Skin epidermis (tissue), 12 donors: ENCODE results near the gene CD163.
A peak's percentile ranks its signal among the peaks of the same experiment; 100 is the strongest.
"Not testable (repeated sequence)": the region's sequence is repeated elsewhere in the genome, so short reads cannot be mapped to it uniquely, and the experiment has no call there.

Source experiments
- H3K27ac ChIP-seq, 21 experiments: fragments of 200-600 bp; sonication (generic) in 11 of 21; one replicate each; pipeline ENCODE4 v1.5.0; 2020; ENCODE audit warnings: mild to moderate bottlenecking in 3 of 21, inconsistent platforms in 2 of 21, moderate library complexity in 2 of 21
- H3K4me3 ChIP-seq, 7 experiments: fragments of 200-600 bp; sonication (generic) in 2 of 7; one replicate each; pipeline ENCODE4 v1.5.0; 2020; ENCODE audit warnings: inconsistent platforms in 2 of 7, mild to moderate bottlenecking in 2 of 7, moderate library complexity in 1 of 7

Gene CD163

GRCh38 chr12:7503686-7504415 lies at the start of gene CD163:
Gene CD163, minus strand, starts transcription at chr12:7503777. Its CDS starts 87 bp downstream, at chr12:7503690.
- H3K4me3 ChIP-seq, result peak within 1 kb of the TSS in 3 of 7 experiments; percentile 3 to 5 (median 4)
- H3K27ac ChIP-seq, result peak within 1 kb of the TSS in 4 of 21 experiments; percentile 0 to 24 (median 2)

- no peak overlapping the region for H3K4me3 ChIP-seq
- peak overlapping the region in 7 of 21 experiments; percentile 4 to 72 (median 21) for H3K27ac ChIP-seq
Measured at GRCh38 chr12:7542813-7543212, 39.2 kb upstream of the CD163 start.

DNA sequence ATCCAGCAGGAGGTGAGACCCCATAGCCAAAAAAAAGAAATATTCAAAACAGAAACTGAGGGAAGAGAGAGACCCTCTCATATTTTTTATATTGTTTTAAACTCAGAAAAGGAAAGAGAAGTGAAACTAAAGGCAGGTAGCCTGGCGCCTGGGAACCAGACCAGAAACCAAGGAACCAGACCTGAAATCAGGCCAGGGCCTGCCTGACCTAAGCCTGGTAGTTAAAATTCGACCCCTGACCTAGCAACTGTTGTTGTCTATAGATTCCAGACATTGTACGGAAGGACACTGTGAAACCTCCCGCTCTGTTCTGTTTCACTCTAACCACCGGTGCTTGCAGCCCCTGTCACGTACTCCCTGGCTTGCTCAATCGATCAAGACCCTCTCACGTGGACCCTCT lies 38.5 kb upstream of the CD163 start:
- Histone ChIP-seq H3K27ac (peak overlapping the region in 7 of 21 experiments; percentile 0 to 63 (median 21)), H3K4me3 (no peak overlapping the region)

- H3K4me3 ChIP-seq, result no peak overlapping the region
- no peak overlapping the region for H3K27ac ChIP-seq
Measured at GRCh38 chr12:7514416-7514815, 10.8 kb upstream of the CD163 start.

DNA sequence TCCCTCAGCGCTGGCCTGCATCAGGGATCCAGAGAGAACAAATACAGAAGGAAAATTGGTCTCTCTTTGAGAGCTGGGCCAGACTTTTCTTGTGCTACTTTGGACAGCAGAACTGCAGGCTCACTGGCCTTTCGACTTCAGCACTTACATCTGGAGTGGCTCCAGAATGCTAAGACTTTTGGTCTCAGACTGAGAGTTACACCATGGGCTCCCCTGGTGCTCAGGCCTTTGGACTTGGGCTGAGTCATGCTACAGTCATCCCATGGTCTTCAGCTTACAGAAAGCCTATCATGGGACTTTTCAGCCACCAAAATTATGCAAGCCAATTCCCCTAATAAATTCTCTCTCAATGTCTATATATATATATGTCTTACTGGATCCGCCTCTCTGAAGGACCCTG lies 9.0 kb upstream of the CD163 start:
- Histone ChIP-seq H3K4me3 (no peak overlapping the region), H3K27ac (peak overlapping the region in 1 of 21 experiments; percentile 37)

GRCh38 chr12:7509793-7510470 lies 6.4 kb upstream of the CD163 start:
- H3K4me3 ChIP-seq, H3K27ac ChIP-seq: not testable (repeated sequence)

- peak overlapping the region in 2 of 7 experiments; percentile 3 to 4 for H3K4me3 ChIP-seq
Measured at GRCh38 chr12:7502612-7503011, 965 bp downstream of the CD163 start.

GRCh38 chr12:7501031-7501588 lies 2.5 kb downstream of the CD163 start:
- Histone ChIP-seq H3K27ac (peak overlapping the region in 2 of 21 experiments; percentile 3 to 16), H3K4me3 (peak overlapping the region in 1 of 7 experiments; percentile 0)

More at GRCh38 chr12:7502612-7503011, 965 bp downstream of the CD163 start:
- H3K27ac ChIP-seq, result peak overlapping the region in 4 of 21 experiments; percentile 2 to 34 (median 21)

DNA sequence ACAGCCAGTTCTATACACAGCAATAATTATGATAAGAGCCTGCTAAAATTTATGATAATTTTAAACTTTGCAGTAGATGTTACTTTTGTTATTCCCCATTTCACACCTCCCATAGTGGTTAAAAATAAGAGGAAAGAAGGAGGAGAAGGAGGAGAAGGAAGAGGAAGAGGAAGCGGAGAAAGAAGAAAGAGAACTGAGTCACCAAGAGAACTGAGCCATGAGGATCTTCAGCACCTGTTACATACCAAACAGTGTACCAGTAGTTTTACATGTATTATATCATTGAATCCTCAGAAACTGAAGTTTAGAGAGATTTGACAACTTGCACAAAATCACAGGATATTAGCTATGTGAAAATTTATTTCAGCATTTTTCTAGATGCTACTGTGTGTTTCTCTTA lies 3.9 kb downstream of the CD163 start:
- Histone ChIP-seq H3K4me3 (no peak overlapping the region), H3K27ac (peak overlapping the region in 4 of 21 experiments; percentile 17 to 71 (median 45))

- Histone ChIP-seq H3K27ac (peak overlapping the region in 6 of 21 experiments; percentile 11 to 71 (median 42)), H3K4me3 (no peak overlapping the region)
Measured at GRCh38 chr12:7498809-7499208, 4.8 kb downstream of the CD163 start.

- H3K4me3 ChIP-seq, result no peak overlapping the region
Measured at GRCh38 chr12:7497661-7498060, 5.9 kb downstream of the CD163 start.

DNA sequence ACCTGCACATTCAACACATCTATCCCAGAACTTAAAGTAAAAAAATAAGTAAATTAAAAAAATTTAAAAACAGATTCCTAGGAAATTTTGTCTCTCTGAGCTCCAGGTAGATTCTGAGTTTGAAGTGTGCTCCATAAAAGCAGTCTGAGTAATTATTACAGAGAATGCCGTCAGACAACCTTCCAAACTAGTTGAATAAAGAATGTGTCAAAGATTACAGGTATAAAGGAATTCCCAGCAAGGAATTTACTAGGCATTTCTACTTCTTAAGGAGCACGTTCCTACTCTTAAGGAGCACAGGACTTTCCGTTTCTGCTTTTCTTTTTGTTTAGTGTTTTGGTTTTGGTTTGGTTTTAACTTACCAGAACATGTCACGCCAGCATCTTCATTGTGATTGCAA lies 7.1 kb downstream of the CD163 start:
- H3K4me3 ChIP-seq, result no peak overlapping the region
- H3K27ac ChIP-seq, result no peak overlapping the region

More at GRCh38 chr12:7497661-7498060, 5.9 kb downstream of the CD163 start:
- H3K27ac ChIP-seq, result peak overlapping the region in 4 of 21 experiments; percentile 31 to 65 (median 54)

DNA sequence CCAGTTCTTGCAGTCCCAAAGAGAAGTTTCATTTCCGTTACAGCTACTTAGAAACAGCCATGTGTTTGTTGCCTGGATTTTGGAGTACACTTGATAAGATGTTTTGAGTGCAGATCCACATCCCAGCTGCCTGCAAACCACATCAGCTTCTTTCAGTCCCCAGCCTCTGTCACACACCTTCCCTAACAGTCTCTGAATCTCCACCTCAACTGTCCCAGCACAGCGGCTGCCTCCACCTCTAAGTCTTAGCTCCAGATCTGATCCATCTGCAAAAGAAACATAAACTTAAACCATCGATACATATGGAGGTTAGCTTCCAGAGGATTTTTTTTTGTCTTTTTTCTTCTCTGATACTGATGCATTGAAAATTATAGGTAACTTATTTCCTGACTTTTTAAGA lies 8.4 kb downstream of the CD163 start:
- H3K27ac ChIP-seq, result no peak overlapping the region
- H3K4me3 ChIP-seq, result no peak overlapping the region

- H3K27ac ChIP-seq, result no peak overlapping the region
- no peak overlapping the region for H3K4me3 ChIP-seq
Measured at GRCh38 chr12:7493006-7493405, 10.6 kb downstream of the CD163 start.

- H3K4me3 ChIP-seq, result no peak overlapping the region
- no peak overlapping the region for H3K27ac ChIP-seq
Measured at GRCh38 chr12:7486512-7486911, 17.1 kb downstream of the CD163 start.

GRCh38 chr12:7485095-7485494 lies 18.5 kb downstream of the CD163 start:
- H3K27ac ChIP-seq, result no peak overlapping the region
- no peak overlapping the region for H3K4me3 ChIP-seq

DNA sequence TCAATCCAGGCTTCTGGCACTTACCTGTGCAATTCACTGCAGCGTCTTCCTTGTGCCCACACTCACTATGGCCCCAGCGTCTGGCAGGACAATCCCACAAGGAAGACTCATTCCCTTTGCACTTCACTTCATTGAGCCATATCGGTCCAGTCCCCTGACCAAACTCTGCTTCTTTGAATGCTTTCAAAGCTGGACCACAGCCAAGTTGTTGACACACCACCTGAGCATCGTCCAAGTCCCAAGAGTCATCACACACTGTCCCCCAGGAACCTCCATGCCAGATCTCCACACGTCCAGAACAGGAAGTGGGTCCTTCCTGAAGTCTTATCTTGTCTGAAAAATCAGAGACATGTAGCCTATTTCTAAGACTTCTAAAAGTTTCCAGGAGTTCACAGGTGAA lies 20.2 kb downstream of the CD163 start:
- no peak overlapping the region for H3K27ac ChIP-seq

GRCh38 chr12:7479771-7480170 lies 23.8 kb downstream of the CD163 start:
- Histone ChIP-seq H3K27ac (no peak overlapping the region), H3K4me3 (no peak overlapping the region)

More for the DNA sequence above, 20.2 kb downstream of the CD163 start:
- H3K4me3 ChIP-seq, result no peak overlapping the region

DNA sequence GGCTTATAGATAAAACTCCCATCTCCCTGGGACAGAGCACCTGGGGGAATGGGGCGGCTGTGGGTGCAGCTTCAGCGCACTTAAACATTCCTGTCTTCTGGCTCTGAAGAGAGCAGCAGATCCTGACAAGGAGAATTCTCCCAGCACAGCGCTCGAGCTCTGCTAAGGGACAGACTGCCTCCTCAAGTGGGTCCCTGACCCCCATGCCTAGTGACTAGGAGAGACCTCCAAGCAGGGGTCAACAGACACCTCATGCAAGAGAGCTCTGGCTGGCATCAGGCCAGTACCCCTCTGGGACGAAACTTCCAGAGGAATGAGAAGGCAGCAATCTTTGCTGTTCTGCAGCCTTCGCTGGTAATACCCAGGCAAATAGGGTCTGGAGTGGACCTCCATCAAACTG lies 31.5 kb downstream of the CD163 start:
- Histone ChIP-seq H3K27ac (no peak overlapping the region), H3K4me3 (no peak overlapping the region)

GRCh38 chr12:7460375-7461259 lies 43.0 kb downstream of the CD163 start:
- H3K4me3 ChIP-seq, result no peak overlapping the region
- no peak overlapping the region for H3K27ac ChIP-seq
